AG09319 (cell line): ENCODE data around the gene DYNLT2B.

Experiments
- DNase-seq: peaks from one replicate; pipeline ENCODE4 v3.0.0-alpha.2; 2010; ENCODE audit warnings: low read depth; ENCODE audit errors: extremely low read depth
- TF ChIP-seq, protein P1 (sequence below): IDR thresholded peaks from 2 replicates; pipeline ENCODE4 v1.5.1; 2011; ENCODE audit warnings: low read depth, mild to moderate bottlenecking, inconsistent platforms, low read length, moderate library complexity

DYNLT2B gene

DNA sequence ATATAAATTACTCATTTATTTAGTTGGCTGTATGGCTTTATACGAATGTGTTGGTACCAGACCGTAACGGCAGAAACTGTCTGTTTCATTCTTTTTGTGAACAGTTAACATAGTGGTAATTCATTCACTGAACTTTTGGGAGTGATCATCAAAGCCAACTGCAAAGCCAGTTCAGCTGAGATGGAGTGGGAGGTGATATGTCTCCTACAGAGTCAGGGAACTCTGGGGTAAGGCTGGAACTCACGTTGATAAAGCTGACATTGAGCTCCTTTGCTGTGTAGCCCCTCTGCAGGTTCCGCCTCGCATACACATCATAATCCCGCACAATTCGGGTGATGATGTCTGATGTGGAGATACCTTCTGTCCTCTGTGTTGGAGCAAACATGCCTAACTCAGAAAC lies 76.3 kb downstream of the DYNLT2B start:
- TF ChIP-seq, protein P1, sequence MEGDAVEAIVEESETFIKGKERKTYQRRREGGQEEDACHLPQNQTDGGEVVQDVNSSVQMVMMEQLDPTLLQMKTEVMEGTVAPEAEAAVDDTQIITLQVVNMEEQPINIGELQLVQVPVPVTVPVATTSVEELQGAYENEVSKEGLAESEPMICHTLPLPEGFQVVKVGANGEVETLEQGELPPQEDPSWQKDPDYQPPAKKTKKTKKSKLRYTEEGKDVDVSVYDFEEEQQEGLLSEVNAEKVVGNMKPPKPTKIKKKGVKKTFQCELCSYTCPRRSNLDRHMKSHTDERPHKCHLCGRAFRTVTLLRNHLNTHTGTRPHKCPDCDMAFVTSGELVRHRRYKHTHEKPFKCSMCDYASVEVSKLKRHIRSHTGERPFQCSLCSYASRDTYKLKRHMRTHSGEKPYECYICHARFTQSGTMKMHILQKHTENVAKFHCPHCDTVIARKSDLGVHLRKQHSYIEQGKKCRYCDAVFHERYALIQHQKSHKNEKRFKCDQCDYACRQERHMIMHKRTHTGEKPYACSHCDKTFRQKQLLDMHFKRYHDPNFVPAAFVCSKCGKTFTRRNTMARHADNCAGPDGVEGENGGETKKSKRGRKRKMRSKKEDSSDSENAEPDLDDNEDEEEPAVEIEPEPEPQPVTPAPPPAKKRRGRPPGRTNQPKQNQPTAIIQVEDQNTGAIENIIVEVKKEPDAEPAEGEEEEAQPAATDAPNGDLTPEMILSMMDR = no peak
- DNase-seq = no peak
